Skin epidermis (tissue), 12 donors: ENCODE results near the gene NTNG2.
"Not testable (repeated sequence)": the region's sequence is repeated elsewhere in the genome, so short reads cannot be mapped to it uniquely, and the experiment has no call there.

ENCODE experiments used
- H3K27ac ChIP-seq, 21 experiments: fragments of 200-600 bp; sonication (generic) in 11 of 21; one replicate each; pipeline ENCODE4 v1.5.0; 2020; ENCODE audit warnings: mild to moderate bottlenecking in 3 of 21, inconsistent platforms in 2 of 21, moderate library complexity in 2 of 21
- H3K4me3 ChIP-seq, 7 experiments: fragments of 200-600 bp; sonication (generic) in 2 of 7; one replicate each; pipeline ENCODE4 v1.5.0; 2020; ENCODE audit warnings: inconsistent platforms in 2 of 7, mild to moderate bottlenecking in 2 of 7, moderate library complexity in 1 of 7

The NTNG2 gene

DNA sequence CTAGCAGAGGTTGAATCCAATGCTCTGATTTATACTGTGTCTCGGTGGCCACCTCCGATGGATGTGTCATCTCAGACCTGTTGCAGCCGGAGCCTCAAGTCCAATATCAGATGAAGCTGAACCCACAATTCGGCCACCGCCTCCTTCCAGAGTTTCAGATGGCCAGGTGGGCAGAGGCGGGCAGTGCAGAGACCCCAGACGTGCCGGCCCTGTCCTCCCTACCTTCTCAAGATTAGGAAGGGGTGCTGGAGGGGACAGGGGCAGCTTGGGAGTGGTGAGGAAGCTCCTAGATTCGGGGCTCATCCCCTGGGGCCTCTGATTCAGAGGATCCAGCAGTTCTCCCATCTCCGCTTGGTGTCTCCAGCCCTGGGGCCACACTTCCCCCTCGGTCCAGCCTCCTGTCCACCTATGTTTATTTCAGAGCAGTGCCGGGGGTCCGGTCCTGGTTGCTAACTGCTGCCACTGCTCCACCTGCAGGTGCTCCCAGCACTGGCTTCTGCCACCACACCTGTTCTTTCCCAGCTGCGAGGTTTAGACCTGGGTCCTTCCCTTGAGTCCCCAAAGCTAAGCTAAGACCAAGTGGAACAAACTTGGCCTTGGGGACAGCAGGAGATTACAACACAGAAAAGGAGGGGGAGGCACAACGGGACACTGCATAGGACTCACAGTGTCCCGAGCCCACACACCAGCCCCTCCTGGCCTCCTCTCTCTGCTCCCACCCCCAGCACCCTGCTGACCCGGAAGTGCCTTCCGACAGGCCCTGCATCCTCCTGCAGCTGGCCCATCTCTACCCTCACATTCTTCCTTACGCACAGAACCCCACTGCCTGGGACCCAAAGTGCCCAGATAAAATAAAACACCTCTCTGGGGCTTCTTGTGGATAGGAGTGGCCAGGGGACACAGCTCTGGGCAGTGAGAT, 81.6 kb downstream of the NTNG2 start:
- H3K4me3 ChIP-seq, result no peak overlapping the region
- no peak overlapping the region for H3K27ac ChIP-seq

DNA sequence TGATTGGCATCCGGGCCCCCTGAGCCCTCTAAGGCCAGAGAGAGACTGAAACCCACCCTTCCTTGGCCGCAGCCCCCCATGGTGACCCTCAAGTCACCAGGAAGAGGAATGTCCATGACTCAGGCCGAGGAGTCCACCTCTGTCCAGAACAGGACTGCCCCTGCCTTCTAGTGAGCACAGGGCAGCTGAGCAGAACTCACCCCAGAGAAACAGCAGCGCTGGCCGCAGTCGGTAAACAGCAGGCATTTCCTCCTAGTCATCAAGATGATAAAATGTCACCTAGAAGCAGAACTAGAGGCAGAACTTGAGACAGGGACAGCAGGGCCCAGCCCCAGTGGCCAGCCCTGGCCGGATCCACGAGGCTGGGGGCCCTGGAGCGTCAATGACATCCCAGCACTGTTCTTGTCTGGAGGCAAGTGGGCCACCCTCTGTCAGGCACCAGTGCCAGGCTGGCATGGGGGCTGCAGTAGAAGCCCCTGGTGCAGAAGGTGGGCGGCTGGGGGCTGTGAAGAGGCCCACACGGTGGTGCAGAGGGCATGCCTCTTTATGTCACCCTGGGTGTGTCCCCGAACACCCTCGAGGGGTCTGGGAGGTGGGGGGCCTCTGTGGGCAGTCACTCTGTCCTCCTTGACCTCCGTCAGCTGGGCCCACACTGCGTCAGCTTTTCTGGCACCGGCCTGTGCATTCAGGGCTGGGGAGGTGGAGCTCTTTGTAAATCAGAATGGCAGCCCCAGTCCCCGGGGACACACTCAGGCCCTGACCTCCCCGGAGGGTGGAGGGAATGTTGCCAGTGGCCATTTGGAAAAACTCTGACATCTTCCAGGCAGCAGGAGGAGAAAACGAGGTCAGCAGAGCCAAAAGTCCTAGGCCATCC, 83.0 kb downstream of the NTNG2 start:
- Histone ChIP-seq H3K4me3 (no peak overlapping the region), H3K27ac (no peak overlapping the region)

DNA sequence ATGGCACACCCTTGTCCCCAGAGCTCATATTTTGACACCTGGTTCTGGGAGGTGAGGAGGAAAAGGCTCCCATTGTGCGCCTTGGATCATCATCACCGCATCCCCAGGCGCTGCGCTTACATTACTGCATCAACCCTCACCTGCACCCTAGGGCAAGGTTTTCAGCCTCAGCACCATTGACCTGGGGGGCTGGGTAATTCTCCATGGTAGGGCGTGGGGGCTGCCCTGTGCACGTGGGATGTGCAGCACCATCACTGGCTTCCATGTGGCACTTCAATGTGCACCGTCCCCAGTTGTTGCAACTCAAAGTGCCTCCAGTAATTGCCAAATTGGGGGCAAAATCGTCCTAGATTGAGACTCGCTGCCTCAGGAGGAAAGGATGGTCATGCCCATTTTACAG, 83.6 kb downstream of the NTNG2 start:
- H3K4me3 ChIP-seq, result no peak overlapping the region
- no peak overlapping the region for H3K27ac ChIP-seq

DNA sequence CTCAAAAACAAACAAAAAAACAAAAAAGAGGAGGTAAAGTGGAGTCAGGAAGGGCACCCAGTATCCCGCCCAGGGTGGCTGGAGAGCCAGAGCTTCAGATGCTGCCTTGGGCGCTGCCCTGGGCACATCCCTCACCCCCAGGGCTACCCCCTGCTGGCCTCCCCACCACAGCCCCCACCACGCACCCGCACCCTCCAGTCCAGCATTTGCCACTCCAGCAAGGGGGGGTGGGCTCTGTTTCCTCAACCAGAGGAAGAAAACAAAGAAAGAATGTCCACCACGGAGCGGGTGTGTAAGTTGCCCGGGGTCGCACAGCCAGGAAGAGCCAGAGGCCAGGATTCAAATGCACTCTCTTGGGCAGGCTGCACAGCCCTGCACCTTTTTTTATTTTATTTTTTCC, 86.1 kb downstream of the NTNG2 start:
- no peak overlapping the region for H3K4me3 ChIP-seq
- H3K27ac ChIP-seq, result no peak overlapping the region

DNA sequence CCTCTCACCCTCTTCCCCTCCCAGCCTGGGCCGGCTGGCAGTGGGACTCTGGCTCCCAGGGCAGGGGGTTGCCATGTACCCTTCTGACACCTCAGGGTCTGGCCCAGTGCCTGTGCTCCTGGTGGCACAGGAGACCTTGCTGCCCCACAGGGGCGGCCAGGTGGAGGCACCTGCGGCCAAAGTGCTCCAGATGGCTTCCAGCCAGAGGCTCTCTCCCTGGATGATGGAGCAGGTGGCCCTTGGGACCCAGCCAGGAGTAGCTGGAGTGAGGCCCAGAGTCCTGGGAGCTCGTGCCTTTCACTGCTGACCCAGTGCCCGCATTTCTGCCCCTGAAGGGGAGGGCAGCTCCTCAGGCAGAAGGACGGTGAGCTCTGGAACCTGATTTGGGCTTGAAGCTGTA, 87.3 kb downstream of the NTNG2 start:
- no peak overlapping the region for H3K4me3 ChIP-seq
- H3K27ac ChIP-seq, result no peak overlapping the region

DNA sequence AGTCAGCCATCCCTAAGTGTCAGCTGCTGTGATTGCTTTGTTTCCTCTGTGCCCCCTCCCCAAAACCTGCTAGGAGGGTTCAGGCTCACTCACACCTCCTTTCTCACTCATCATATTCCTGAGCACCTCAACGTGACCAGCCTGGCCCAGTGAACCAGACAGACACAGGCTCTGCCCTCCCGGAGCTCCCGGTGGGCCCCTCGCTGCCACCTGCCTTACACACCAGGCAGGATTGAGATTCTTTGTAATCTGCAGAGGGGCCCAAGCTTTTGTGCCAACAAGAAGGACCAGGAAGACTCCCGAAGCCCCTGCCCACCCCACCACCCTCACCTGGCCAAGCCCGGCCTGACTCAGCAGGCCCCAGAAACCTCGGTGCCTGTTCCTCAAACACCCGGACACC, 87.8 kb downstream of the NTNG2 start:
- no peak overlapping the region for H3K27ac ChIP-seq

DNA sequence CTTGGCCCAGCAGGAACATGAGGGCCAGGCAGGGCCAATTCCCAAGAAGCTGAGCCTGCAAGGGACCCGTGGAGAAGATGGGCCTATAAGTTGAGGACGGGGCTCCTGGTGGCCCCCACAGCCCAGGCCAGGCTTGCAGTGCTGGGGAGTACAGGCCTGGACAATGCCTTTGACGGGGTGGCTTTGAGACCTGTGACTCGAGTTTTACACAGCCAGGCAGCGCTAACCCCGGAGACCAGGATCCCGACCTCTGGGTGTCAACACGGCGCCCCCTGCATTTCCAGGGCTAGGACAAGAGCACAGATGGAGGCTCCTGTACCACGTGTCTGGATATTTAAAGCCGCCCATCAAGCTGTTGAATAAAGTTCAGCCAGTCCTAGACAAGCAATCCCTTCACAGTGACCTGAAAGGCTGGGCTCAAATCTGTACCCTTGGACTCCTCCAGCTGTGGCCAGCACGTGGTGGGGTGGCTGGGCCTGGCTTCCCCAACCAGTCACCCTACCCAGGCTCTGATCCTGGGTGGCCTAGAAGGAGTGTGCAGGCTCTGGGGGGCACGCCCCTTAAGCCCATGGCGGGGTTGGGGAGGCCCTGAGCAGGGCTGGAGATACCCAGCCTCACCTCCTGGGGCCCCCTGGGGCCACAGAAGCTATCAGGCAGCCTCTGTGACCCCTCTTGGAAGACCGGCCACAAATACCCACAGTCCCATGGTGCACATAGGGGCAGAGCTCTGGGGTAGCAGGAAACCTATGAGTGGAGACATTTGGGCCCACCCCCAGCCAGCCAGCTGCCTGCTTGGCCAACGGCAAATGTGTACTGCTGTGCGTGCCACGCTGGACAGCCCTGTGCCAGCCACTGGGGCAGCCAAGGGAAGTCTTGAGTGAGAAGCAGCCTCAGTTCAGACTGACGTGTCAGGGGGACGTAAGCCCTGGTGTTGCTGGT, 88.7 kb downstream of the NTNG2 start:
- Histone ChIP-seq H3K4me3 (no peak overlapping the region), H3K27ac (no peak overlapping the region)

More for the DNA sequence above, 87.8 kb downstream of the NTNG2 start:
- no peak overlapping the region for H3K4me3 ChIP-seq

DNA sequence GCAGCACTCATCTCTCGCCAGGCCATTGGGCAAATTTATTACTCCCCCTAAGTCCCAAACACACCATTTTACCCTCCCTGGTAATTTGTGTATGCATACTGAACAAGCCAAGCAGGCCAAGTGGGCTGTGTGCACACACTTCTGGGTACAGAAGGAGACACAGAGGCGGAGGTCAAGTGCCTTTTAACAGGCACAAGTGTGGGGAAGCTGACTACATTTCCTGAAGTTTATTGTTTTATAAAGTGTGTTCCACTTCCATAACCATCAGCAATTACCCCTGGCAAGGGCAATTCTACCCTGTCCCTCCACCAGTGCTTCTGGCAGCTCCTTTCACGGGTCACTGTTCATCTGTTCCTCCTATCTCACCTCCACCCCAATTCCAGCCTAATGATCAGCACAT, 99.0 kb downstream of the NTNG2 start:
- H3K27ac ChIP-seq, result no peak overlapping the region
- H3K4me3 ChIP-seq, result no peak overlapping the region

DNA sequence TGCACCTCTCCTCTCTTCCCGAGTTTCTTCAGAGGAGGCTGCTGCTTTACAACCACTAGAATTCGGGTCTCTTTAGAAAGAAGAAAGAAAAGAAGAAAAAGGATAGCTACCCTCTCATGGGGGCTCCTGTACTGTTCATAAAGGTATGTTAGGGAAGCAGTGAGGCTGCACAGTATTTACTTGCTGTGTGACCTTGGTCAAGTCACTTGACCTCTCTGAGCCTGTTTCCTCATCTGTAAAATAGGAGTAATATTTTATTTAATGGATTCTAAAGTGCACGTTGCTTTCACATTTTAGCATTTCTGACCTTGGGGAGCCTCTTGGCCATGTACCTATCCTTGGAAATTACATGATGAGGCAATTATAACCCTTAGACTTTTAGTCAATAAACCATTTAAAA, 104.2 kb downstream of the NTNG2 start:
- Histone ChIP-seq H3K4me3 (no peak overlapping the region), H3K27ac (no peak overlapping the region)

DNA sequence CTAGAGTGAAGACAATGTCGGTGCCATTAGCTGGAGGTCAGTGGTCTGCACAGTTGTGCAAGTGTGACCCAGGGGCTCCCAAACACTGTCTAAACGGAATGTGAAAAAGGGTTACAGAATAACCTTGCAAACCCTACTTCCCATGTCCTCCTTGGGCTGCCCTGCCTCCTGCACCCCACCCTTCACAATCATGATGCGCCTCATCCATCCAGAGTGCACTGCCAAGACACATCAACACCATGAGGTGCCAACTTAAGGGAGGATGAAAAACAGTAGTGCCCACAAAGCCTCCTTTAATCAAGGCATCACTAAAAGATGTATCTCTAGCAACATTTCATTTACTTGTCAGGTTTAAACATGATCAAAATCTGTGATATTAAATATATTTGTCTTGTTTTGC, 105.8 kb downstream of the NTNG2 start:
- H3K4me3 ChIP-seq, result no peak overlapping the region
- H3K27ac ChIP-seq, result no peak overlapping the region

DNA sequence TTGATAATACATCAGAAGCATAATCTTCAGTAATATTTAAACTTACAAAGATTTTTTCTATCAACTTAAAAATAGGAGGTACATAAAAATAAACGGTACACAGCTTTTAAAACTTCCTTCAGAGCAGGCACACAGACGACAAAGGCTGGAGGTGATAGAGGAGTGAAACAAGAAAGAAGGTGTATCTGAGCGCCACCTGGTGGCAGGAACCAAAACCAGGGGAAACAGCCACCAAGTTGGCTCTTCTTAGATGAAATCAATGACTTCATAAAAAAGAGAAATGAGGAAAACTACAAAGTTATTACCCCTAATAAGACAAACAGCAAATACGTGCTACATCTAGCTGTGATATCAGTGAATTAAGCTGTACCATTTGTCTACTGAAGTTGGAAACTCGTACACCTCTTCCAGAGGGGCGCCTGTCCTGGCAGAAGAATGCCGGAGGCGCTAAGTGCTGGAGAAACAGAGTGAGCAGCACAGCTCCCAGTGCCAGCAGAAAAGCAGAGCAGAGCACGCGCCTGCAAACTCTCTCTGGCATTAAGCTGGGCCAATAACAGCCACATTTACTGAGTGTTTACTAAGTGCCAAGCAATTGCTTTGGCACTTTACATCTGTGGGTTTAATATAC, 107.0 kb downstream of the NTNG2 start:
- Histone ChIP-seq H3K27ac (peak overlapping the region in 4 of 21 experiments; percentile 1 to 31 (median 28)), H3K4me3 (no peak overlapping the region)

DNA sequence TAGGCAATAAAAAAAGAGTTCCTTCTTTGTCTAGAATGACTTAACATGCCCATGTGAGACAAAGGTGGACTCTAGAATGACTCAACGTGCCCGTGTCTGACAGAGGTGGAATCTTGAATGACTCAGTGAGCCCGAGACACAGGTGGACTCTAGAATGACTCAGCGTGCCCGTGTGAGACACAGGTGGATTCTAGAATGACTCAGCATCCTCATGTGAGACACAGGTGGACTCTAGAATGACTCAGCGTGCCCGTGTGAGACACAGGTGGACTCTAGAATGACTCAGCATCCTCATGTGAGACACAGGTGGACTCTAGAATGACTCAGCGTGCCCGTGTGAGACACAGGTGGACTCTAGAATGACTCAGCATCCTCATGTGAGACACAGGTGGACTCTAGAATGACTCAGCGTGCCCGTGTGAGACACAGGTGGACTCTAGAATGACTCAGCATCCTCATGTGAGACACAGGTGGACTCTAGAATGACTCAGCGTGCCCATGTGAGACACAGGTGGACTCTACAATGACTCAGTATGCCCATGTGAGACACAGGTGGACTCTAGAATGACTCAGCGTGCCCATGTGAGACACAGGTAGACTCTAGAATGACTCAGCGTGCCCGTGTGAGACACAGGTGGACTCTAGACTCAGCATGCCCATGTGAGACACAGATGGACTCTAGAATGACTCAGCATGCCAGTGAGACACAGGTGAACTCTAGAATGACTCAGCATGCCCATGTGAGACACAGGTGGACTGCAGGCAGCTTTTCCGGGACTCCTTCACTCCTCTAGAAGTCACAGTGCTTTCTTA, 108.1 kb downstream of the NTNG2 start:
- peak overlapping the region in 1 of 21 experiments; percentile 49 for H3K27ac ChIP-seq
- H3K4me3 ChIP-seq, result not testable (repeated sequence)

DNA sequence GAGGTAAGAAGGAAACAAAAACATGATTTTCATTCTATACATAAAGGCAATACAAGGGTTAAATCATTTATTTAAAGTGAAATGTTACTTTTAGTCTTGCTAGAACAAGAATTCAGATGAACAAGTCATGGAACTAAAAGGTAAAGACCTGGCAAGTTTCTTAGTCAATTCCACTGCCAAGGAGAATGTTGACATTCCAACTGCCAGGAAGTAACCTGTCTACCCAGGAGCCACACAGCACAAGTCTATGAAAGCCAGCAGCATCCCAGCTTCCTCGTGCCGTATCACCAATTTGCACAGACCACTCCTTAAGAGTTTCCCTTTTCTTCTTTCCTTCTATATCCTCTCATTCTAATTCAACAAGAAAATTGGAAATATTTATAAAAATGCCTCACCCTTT, 113.0 kb downstream of the NTNG2 start:
- Histone ChIP-seq H3K27ac (no peak overlapping the region), H3K4me3 (no peak overlapping the region)

DNA sequence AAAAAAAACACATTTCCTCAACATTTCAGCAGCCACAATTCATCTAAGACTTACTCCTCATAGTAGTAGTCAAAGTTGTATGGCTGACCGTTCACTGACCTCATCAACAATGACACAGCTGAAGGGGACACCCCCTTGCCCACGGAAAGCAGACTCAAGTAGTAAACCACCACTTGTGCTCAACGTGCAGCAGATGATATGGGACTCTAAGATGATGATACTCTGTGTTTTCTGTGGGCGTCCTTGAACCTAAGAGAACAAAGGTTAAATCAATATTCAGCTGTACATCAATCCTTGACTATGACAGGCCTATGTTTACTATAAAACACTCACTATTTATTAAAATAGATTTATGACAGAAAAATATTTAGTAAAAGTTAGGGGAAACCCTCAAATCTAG, 121.3 kb downstream of the NTNG2 start:
- no peak overlapping the region for H3K27ac ChIP-seq
- no peak overlapping the region for H3K4me3 ChIP-seq

DNA sequence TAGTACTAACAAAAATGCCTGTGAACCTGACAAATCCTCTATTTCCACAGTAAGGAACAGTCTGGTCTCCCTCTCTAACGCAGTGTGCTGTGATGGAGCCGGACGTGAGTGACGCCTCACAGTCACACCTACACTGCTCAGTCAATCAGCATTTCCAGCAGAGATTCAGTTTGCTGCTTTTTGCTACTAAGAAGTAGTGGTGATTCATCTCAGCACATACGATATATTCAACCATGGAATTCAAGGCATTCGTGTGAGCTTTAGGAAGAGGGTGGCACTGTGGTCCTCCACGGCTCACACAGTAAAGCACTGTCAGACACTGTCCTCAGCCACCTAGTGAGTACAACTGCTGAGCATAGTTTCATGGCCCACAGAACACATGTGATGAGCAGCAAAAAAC, 122.0 kb downstream of the NTNG2 start:
- Histone ChIP-seq H3K4me3 (no peak overlapping the region), H3K27ac (no peak overlapping the region)

DNA sequence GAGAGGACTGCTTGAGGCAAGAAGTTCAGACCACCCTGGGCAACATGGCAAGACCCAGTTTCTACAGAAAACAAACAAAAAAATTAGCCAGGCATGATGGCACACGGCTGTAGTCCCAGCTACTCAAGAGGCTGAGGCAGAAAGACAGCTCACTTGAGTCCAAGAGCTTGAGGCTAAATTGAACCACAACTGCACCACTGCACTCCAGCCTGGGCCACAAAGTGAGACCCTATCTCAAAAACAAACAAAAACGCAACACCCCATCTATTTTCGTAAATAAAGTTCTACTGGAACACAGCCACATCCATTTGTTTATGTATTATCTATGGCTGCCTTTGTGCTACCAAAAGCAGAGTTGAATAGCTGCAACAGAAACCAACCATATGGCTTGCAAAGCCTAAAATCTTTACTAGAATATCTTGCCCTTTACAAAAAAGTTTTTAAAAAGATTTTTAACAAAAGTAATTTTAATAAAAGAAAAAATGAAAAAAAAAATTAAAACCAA, 125.5 kb downstream of the NTNG2 start:
- Histone ChIP-seq H3K4me3 (no peak overlapping the region), H3K27ac (no peak overlapping the region)

DNA sequence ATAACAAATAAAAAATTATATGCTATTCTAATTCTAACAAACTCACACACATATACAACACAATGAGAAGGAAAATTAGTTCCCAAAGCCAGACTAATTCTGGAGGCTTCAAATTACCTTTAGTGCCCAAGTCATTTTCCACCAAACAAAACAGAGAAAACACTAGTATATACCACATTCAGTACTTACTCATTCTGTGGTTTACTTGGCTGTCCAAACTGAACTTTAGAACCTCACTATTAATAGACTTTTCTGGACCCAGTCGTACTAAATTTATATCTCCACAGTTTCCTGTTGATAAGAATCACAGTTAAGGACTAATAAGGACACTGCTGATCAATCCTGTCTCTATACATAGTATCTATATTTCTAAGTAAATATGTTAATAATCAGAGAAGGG, 126.5 kb downstream of the NTNG2 start:
- no peak overlapping the region for H3K4me3 ChIP-seq
- H3K27ac ChIP-seq, result no peak overlapping the region

DNA sequence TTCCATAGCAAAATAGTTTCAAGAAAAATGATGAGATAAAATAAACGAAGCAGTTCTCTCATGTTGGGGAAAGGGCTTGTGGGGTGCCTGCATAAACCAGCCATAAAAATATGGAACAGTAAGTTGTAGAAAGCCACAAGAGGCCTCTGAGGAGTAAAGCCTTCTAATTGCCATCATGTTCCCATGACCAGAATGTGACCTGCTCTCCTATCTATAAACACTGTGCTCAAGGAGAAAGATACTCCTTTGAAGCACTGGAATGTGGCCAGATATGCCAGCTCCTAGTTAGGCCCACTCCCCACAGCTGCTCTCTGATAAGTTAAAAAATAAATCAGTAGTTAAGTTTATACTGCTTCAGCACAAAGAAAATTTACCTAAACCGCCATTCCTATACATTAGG, 127.1 kb downstream of the NTNG2 start:
- H3K27ac ChIP-seq, result no peak overlapping the region
- no peak overlapping the region for H3K4me3 ChIP-seq
